NCI-H510A (cell line): Measurements from ENCODE around the gene DDX51.
"Not testable (repeated sequence)": the region's sequence is repeated elsewhere in the genome, so short reads cannot be mapped to it uniquely, and the experiment has no call there.

ENCODE experiments used
- DNase-seq: peaks from one replicate; lab custom pipeline; 2025; lab: John Stamatoyannopoulos, UW

The DDX51 gene

DNA sequence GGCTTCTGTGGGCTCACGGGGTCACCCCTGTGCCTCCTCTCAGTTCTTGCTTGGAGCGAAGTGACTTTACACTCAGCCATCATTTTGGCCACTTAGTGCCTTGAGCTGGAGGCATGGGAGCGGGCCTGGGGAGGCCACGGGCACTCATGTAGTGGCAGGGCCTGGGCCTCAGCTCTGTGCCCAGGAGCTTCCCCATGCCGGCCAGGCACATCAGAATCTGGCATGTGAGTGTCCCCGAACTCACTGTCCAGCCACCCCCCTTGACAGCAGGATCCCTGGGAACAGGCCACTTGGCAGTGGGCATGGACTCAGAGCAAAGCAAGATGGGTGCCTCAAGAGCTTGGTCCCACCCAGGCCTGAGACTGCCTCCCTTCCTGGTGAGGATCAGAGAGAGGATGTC is 29.5 kb downstream of the DDX51 start:
- DNase-seq = no peak

DNA sequence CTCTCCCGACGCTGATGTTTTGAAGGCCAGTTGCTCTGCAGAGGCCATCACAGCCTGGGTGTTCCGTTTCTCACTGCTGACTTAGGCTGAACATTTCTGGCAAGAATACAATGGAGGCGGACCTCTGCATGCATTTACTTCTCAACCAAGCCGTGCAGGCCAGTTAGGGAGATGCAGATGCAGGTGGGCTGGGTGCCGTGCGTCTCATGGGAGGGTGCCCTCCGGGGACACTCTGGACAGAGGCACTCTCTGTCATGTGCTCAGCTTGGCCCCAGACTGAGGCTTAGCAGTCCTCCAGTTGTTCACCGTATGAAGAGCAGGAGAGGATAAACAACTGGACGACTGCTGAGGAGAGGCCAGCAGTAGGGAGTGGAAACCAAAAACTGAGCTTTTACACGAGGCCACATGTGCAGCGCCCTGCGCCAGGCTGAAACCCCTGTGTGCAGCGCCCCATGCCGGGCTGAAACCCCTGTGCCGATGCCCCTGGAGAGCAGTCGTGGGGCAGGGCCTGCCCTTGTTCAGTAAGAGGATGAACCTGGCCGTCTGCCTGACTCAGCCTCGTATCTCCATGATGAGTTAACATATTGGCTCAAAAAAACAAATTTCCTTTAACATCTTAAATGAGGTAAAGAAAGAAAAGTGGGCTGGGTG is 32.3 kb downstream of the DDX51 start:
- DNase-seq = no peak

DNA sequence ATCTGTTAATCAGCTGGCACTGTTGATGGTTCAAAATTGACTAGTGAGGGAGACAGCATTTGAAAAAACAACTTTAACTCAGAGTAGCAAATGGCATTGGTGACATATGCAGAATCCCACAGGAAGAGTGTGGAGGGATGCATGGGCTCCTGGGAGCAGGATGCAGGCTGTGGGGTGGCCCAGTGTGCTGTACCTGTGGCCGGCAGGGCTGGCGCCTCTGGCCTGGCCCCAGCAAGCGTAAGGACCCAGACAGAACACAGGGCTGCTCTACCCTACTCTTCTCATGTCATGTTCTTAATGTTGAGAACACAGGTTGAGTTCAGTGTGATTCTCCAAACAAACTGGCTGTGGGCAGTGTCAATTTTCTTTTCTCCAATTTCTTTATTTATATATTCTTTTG is 33.4 kb downstream of the DDX51 start:
- DNase-seq = no peak

DNA sequence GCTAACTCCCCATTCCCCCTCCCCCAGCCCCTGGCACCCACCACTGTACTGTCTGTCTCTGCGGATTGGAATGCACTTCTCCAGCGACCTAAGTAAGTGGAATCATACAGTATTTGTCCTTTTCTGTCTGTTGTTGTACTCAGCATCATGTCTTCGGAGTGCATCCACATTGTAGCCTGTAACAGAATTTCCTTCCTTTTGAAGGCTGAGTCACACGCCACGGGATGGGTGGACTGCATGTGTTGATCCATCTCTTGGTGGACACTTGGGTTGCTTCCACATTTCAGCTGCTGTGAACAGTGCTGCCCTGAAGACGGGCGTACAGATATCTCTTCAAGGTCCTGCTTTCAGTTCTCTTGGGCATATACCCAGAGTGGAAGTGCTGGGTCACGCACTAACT is 34.4 kb downstream of the DDX51 start:
- no peak for DNase-seq

DNA sequence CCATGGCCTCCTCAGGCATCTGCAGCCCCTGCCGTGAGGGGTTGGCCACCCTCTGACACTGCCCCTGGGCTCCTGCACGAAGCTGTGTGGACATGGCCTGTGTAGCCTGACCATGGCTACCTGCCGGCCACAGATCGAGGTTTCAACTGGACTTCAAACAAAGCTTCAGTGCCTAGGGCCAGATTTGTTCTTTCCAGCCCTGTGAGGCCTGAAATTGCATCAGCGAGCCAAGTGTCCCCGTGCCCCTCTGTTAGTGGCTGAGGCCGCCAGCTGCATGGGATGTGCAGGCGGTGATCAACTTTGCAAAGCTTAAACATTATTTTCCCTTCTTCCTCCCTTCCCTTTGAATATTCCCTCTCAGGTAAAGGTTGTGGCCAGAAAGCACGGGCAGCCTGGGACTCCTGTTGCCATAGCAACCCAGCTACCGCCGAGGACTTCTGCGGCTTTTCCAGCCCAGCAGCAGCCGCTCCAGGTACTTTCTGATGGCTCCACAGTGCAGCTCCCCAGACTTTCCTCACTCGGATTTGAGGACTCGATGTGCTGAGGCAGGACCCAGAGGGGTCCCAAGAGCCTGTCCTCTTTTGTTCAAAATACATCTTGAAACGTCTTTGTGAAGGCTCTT is 35.8 kb downstream of the DDX51 start:
- DNase-seq = no peak

DNA sequence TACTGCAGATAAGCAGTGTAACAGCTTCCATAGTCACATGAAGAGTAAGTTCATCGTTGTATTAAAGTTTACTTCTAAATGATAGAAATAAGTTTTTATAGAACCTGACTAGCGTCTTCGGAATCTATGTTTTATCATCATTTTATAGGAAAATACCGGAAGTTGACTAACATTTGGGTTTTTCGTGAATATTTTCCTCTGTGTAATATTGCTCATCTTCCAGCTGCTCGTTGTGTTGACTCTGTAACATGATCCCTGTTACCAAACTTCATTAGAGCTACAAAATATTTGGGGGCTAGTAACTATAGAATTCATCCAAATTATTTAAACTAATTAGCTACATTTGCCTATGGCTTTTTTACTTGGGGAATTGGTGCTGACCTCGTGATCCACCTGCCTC is 37.2 kb downstream of the DDX51 start:
- DNase-seq = no peak

DNA sequence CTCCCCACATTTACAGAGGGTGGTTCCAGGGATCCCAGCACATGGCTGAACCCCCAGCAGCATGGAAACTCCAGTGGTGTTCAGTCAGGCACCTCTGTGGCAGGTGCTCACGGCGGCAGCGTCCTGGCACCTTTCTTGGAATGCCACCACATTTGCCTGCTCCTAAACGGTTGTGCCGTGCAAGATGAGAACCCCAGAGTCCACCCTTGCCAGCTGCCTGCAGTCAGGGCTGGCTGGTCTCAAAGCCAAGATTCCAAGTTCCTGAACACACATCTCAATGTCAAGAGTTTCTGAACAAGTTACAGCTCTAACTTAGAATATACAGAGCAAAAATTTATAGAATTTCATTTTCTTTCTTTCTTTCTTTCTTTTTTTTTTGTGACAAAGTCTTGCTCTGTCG is 38.7 kb downstream of the DDX51 start:
- no peak for DNase-seq

DNA sequence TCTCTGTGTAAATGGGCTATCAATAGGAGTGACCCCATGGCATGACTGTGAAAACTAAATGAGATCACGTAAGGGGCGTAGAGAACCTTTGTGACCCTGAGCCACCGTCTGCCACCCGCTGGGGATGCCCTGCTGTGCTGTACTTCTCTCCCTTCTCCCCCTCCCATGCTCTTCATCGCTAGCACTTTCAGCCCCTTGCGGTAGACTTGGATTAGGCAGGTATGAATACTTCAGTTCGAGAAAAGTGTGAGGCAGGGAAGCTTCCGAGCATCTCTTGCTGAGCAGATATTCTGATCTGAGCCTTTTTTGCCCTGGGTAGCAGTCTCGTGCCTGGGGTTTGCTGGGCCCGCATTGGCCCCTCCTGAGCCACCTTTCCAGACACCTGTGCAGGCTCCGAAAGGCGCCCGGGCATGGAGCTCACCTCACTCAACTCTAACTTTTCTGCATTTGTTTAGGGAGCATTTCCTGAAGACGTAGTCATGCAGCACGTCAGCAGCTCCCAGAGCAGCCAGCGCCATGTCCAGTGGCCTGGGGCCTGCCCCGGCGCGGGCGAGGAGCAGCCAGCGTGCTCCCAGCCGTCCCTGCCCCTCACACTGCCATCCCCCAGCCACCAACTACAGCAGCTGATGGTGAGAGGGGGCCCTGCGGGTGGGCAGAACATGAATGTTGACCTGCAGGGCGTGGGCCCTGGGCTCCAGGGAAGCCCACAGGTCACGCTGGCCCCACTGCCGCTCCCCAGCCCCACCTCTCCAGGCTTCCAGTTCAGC is 40.4 kb downstream of the DDX51 start:
- no peak for DNase-seq

DNA sequence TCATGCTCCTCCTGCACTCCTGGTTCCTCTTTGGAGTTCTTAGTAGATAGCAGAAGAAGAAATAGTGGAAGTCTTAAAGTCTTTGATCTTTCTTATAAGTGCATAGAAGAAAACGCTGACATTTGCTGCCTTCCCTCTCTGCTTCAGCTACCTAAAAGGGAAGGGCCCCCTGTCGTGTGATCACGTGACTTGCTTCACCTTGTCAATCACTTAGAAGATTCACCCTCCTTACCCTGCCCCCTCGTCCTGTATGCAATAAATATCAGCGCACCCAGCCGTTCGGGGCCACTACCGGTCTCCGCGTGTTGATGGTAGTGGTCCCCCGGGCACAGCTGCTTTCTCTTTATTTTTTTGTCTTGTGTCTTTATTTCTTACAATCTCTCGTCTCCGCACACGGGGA is 41.0 kb downstream of the DDX51 start:
- DNase-seq = not testable (repeated sequence)

DNA sequence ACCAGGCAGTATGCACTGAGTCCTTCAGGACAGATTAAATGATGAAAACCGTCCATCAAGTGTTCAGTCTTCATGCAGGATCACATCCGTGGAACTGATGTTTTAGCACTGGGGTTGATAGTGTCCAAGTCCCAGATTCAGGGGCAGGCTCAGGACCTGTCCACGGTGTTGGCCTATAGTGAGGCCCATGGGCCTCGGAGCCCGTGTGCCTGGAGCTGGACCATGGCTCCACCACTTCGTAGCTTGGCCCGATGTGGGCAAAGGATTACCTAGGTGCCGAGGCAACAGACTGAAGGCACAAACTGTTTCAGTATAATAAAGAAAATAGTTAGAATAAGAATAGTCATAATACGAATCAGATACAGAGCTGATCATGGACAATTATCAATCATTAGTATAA is 41.8 kb downstream of the DDX51 start:
- DNase-seq = no peak

DNA sequence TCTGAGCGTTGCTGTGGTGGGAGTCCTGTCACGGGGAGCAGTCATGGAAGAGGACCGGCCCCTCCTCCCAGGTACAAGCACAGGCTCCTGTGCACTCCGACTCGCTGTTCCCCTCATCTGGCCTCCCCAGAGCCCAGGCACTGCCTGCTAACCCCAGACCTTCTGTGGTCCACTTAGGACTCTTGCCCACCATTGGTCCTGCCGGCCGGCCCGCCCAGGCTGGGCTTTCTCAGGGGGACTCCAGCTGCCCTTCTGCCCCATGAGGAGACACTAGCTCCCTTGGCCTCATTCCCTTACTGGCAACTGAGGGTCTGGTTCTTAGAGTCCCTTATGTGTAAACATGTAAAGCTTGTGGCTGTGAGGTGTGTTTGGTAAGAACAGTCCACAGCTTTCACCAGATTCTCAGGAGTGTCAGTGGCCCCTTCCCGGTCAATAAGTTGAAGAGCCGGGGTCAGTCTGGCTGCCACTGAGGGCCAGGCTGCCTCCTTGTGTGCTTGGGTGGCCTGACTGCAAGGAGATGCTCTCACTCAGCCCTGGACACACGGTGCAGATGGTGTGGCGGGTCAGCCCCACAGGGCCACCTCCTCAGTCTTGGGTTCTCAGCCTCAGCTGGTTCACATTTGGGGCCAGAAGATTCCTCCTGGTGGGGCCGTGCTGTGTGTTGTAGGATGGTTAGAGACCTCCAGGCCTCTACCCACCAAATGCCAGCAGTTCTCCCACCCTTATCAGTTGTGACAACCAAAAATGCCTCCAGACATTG is 43.6 kb downstream of the DDX51 start:
- DNase-seq = no peak

DNA sequence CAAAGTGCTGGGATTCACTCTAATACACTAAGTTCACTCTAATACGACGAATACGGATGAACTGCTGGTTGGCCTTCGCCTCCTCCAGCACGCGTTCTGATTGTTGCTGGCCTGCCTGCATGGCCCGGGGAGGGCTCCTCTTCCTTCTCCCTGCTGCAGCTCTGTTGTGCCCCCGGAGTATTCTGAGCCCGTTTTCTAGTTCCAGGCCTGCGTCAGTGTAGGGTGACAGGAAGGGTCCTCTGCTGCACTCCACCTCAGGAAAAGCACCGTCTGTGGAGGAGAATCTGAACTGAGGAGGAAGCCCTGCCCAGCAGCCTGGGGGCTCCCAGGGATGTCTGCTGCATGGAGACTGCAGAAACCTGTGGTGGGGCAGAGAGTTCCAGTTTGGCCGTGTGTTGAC is 44.4 kb downstream of the DDX51 start:
- no peak for DNase-seq

DNA sequence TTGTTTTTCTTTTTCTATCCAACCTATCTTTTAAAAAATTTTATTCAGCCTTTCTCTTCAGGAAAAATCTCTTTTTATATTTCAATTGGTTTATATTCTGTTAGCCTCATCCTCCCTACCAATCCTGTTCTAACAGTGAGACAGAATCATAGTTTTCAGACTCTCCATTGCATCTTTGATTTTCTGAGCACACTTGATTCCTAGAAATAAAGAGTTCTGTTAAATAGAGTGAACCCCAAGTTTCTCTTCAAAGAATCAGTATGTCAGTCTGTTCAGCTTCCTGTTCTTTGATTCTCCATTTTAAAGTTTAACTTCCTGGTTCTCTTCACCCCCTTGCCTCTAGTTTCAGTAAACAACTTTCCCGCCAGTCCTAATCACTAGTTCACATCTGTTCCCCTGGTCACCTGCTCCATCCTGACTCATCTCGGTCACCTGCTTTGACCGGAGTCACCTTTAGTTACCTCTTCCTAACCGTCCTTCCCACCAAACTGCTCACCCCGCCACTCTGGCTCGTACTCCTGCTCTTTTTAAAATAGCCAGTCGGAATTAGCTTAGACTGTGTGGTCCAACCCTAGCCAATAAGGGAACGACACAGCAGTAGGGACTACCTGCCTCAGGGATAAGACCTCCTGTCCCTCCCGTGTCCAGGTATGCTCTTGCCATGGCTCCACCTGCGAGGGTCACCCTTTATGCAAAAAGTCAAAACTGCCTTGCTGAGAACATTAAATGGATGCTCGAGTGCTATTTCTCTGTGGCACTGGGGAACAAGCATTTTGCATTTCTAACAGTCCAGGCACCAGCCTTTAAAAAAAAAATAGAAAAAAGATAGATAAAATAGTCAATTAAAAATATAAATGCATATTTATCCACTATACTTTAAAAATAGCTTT is 48.4 kb downstream of the DDX51 start:
- DNase-seq = no peak

DNA sequence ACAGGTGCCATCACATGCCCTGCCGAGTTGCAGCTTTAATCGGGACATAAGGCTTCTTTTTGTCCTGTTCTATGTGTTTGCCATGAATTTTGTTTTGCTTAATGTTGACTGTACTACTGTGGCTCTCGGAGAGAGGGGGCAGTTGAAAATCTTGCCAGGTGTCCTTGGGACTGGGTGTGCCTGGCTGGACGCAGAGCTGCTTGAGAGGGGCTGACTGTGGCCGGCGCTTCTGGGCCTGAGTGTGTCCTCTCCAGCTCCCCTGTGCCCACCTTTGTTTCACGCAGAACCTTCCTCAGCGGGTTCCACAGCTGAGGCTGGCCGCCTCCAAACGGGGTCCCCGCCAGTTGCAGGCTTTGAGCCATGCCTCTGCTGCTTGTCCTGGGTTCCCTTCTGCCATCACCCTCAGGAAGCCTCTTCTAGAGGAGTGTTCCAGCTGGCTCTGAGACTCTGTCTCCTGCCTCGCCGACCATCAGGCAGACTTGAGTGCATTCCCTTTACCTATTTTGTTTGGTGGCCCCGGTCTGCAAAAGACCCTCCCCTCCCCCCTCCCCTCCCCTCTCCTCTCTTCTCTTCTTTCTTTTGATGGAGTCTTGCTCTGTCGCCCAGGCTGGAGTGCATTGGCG is 49.7 kb downstream of the DDX51 start:
- no peak for DNase-seq

DNA sequence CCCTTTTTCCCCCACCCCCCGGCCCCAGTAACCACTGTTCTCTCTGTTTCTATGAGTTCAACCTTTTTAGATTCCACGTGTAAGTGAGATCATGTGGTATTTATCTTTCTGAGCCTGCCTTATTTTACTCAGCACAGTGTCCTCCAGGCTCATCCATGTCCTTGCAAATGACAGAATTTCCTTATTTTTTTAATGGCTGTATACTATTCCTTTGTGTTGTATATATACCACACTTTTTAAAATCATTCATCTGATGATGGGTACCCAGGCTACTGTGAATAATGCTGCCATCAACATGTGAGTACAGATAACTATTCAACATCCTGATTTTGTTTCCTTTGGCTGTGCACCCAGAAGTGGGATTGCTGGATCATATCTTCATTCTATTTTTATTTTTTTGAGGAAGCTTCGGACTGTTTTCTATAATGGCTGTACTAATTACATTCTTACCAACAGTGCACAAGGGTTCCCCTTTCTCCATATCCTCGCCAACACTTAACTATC is 54.7 kb downstream of the DDX51 start:
- DNase-seq = no peak
